COLO668 (cell line): Measurements from ENCODE around the gene TACO1.
A peak's percentile ranks its signal among the peaks of the same experiment; 100 is the strongest.

Experiments used
- DNase-seq: peaks from one replicate; lab custom pipeline; 2025; ENCODE audit not compliant: unreplicated experiment; lab: John Stamatoyannopoulos, UW

Gene TACO1

DNA sequence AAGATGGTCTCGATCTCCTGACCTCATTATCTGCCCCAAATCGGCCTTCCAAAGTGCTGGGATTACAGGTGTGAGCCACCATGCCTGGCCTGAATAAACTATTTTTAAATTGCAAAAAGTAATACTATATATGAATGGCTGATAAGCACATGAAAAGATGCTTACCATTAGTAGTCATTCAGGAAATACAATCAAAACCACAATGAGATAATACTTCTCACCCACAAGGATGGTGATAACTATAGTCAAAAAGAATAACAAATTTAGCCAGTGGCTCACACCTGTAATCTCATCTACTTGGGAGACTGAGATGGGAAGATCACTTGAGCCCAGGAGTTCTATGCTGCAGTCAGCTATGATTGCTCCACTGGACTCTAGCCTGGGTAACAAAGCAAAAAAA, 2.4 kb upstream of the TACO1 start:
- no peak for DNase-seq

DNA sequence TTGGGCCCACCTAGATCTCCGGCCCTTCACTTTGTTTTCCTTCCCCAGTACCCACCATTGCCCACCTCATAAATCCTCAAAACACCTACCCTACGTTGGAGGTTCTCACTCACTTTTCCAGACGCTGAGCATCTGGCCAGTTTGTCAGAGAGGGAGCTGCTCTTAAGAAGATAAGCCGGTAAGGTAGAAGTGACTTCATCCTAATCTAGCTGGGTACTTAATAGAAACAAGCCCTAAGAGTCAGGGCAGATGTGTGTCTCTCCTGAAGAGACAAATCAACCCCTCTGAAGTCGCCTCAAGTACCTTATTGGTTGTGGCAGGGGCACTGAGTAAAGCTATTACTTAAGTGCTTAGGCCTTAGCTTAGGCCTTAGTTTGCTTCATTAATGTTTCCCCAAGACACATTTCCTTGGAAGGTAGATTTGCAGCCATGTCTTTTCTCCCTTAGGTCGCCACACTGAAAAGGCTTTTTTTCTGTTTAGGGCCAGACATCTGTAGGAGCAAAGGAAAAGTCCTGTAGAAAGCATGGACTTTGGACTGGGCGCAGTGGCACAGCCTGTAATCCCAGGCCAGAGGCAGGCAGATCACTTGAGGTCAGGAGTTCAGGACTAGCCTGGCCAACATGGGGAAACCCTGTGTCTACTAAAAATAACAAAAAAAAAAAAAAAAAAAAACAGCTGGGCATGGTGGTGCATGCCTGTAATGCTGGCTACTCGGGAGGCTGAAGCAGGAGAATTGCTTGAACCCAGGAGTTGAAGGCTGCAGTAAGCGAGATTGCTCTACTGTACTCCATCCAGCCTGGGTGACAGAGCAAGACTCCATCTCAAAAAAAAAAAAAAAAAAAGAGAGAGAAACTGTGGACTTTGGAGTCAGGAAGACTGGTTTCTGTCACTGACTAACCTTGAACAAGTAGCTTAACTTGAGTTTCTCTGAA, 1.0 kb downstream of the TACO1 start:
- no peak for DNase-seq

DNA sequence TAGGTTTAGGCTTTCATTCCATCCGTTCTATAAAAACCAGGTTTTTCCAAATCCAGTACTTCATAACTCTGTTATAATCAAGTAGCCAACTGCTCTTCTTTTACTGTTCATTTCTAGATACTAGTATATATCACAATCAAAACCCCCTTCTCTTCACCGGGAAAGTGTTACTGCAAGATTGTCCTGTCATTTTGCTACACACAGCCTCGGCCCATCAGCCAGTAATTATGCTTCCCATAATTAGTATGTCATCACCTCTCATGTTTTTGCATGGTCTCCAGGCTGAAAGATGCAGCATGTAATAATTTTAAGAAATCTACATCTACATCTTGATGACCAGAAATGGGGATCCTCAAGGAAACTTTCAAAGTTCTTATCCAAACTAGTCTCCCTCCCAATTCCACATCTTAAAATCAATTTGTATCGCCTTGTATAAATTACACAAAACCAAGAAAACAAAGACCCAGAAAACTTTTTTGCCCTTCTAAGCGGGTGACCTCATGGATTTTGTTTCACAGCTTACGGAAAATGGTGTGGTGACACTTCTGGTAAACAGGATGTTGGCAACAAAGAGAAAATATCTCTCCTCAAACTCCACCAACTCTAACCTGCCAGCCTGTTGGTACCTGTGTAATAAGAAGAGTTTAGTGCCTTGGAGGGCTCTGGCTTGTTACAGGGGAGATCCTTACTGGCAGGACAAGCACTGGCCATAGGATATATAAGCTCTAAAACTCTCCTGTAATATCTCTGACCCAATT, 9.3 kb downstream of the TACO1 start:
- DNase-seq, result no peak

DNA sequence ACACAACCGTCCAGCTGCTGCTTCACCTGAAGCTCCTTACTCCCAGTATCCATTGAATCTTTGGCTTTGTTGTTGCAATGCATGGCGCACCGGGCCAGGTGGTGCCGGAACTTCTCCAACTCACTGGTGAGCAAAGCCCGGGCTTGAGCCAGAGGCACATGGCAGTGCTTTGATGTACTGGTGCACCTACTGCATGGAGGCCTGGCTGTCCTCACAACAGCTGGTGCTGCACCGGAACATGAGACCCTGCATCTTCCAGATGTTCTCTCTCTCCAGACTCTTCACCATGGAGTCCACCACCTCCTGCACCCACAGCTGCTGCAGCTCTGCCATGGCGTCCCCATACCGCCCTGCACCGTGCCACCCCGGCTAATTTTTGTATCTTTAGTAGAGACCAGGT, 10.2 kb downstream of the TACO1 start:
- DNase-seq, result no peak

DNA sequence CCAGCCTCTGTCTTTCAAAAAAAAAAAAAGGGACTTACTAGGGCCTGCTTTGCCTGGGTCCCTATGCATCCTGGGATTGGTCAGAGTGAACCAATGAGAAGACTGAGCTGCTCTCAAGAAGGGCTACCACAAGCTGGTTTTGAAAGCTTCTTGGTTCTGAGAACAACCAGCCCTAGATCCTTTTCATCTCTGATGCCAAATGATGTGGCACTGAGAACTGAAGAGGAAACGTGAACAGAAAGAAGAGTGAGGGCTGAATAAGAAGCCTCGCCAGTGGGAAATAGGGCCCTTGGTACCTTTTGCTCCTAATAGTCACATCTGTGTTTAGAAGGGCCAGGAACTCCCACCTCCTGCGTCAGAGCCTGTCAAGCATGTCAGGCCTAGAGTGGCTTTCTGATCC, 10.7 kb downstream of the TACO1 start:
- DNase-seq, result no peak

DNA sequence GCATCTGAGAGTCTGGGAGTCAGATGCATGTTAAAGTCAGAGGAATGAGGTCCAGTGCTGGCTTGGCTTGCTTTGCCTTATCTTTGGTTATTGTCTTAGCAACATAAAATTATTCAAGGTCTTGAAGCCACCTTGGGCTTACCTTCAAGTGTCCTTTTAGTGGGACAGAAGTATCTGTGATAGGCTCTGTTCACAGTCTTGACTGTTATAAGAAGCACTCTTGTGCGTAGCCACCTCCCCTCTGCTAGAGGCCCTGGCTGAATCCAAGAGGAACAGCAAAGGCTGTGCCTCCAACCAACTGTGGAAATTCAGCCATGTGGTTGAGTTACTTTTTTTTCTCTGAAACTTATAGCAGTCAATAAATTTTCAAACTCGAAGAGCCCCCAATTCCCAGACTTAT, 13.0 kb downstream of the TACO1 start:
- no peak for DNase-seq

DNA sequence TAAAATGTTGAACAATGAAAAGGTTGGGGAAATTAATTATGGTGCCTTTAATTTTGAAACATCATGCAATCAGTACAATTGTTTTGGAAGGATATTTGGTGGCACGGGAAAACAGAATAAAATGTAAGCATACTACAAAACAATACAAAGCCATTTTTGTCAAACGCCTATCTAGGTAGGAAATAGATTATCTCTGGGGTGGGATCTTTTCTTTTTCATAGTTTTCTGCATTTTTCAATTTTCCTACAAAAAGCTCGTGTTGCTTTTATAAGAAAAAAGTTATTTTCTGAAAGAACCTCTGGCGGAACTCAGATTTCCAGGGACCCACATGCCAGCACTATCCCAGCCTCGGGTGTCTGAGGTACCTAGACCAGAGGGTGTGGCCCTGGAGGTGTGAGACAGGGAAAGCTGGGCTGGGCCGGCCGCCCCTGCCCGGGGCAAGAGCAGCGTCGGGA, 20.6 kb downstream of the TACO1 start:
- DNase-seq, result no peak

DNA sequence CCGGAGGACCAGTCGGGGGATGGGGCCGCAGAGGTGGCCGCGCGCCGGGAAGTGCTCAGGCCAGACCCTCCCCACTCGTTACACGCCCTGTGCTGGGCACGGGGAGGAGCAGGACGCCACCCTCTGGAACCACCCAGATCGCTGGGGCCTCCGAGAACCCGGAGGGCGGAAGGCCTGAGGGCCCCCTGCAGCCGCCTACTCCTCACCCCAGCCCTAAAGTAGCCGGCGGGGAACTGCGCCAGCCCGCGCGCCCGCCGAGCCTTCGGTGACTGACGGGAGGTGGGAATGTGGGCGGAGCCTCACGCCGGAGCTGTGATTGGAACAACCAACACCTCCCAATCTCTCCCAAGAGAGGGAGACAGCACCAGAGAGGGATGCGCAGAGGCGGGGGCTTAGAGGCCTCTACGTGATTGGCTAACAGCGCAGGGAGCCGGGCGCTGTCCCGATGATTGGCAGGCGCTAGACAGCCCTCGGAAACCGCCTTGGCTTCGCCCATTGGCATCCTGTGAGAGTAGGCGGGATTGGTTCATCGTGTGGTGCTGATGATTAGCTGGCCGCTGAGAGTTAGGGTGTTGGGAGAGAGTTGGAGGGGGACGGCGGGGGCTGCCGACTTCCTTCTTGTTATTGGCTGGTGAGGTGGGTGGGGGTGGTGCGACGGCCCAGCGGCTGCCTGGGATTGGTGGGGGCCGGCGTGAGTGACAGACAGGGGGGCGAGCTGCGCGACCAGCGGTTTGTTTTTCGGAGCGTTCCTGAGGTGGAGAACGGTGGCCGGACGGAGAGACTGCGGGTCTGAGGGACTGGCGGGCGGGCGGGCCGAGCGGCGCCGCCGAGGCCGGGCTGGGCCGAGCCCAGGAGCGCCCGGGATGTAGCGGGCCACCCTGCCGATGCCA, 21.2 kb downstream of the TACO1 start, which contains the start of gene MAP3K3:
Gene MAP3K3 (plus strand): TSS at position 734 of the 890 bp plus-strand sequence. CDS start 343 bp downstream, outside the sequence.
- DNase-seq, result peak; percentile 96

DNA sequence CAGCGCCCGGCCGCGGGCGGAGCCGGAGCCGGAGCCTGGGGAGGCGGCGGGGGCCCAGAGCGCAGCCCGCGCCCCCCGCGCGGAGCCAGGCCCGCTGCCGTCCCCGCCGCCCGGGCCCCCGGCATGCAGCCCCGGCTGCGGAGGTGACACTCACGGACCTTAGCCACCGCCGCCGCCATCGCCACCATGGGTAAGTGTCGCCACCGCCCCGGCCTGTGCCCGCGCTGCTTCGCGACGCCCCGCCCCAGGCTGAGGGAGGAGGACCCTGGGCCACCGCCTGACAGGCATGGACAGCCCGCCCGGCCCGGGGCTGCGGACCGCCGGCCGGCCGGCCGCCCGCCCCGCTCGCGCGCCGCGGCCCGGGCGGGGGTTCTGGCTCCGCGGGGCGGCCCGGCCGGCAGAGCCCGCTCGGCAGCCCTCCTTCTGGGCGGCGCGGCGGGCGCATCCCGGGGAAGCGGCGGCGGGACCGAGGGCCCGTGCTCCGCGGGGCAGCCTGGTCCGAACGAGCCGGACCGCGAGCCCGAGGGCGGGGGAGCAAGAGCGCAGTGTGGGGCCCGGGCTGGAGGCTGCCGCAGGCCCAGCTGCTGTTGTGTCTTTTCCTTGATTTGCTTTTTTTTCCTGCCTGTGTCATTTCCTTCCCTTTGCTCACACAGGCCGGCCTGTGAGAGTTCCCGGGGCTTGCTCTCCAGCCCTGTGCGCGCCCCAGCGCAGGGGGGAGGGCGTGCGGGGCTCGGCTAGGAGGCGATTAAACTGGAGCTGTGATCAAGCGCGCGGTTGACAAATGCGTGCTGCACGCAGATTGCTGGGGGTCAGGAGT, 22.1 kb downstream of the TACO1 start:
- DNase-seq, result peak; percentile 54

DNA sequence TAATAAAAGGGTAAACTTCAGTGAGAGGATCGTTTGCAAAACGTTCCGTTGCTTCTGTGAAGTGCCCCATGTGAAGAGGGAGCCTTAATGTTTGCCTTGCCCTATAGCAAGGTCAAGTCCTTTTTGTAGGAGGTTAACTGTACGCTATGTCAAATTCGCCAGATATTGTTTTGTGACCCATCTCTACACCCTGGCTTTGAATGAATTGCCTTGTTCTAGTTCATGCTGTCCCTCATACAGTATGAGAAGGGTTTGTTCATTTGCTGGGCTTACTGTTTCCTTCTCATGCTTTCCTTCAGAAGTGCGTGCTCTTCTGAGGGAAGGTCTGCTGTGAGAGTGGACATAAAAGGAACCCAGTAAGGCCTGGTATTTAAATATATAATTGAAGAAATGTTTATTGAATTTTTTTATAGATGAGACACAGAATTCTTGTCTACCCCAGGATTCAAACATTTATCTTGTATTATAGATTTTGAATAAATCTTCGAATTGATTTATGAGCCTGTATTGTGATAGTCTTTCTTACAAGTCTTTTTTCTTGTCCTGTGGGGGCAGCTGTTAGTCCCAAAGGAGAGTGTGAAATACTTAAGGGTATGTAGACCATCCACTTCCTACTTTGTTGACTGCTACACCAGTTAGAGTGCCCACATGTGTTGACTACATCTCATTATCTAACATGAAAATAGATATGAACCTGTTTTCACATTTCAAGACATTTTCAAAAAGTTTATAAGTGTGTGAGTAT, 23.3 kb downstream of the TACO1 start:
- no peak for DNase-seq

DNA sequence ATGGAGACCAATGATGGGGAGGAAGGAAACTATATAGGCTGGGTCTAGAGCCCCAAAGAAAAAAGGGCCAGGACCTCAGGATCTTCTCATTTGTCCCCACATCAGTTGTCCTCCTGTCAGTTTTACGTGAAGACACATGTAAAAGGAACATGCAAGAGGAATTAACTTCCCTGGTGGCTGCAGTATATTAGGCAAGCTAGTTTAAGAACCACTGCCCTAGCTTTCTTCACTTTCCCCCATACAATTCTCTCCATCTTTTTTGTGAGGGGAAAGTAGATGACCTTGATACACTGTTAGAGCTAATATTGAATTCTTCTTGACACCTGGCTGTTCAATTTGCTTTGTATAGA, 23.8 kb downstream of the TACO1 start:
- no peak for DNase-seq

DNA sequence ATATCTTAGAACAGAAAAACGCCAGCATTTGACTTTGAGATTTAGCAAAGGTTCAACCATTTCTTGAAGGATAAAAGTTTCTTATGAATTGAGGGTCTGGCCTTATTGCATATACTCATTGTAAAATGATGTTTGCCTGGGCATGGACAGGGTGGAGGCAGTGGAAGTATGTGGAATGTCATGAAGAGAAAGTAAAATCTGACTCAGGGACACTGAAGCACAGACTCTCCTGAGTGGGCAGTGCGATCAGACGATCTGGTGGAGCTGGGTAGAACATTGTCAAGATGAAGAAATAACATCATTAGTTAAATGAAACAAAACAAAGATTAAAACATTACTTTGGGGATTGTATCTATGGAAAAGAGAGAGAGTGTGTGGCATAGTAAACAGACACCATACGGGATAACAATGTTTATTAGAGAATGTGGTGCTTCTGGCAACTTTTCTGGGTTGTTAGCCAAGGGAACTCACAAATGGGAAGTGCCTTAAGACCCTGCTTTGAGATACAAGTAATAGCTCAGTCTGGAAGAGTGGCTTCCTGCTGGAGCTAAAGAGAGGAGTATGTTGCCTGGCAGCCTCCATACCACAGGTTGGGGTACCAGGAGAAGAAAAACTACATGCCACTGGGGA, 26.0 kb downstream of the TACO1 start:
- DNase-seq, result no peak

DNA sequence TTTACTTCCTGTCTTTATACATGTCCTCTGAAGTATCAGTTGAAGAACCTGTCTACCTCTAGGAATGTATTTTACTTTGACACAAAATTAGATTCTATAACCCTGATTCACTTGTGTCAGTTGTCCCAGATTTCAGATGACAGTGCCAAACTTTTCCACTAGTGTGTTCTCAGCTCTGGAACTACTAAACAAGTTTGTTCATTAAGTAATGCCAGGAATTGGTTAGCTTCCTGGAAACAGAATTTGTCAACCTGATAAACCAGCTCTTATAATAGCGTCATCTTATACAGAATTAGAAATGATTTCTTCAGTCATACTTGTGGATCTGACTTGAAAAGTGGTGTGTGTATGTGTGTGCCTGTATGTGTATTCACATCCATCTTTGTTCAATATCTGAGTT, 28.9 kb downstream of the TACO1 start:
- DNase-seq, result no peak

DNA sequence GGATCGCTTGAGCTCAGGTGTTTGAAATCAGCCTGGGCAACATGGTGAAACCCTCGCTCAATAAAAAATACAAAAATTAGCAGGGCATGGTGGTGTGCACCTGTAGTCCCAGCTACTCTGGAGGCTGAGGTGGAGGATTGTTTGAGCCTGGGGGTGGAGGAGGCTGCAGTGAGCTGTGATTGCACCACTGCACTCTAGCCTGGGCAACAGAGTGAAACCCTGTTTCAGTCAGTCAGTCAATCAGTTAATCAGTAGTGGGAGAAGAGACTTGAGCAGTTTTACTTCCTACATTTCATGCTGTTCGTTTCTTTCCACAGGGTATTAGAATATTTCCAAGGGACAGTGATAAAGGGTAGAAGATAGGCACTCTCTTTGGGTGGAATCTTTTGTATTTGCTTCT, 30.4 kb downstream of the TACO1 start:
- no peak for DNase-seq

DNA sequence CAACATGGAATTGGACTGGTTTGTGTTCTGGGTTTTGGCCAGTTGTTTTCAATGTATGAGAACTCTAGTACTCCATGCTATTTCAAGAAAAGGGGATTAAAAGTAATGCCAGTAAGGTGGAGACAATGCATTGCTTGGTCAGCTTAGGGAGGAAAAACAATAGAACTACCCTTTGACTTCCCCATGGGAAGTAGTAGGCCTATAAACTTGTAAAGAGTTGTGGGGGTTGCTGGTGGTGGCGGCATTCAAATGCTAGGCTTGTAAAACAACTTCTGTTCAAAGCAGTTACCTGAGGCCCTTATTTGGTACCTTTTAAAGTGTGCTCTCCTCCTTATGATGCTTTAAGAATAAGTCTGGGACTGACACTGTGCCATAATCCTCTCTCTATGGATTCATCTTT, 30.9 kb downstream of the TACO1 start:
- no peak for DNase-seq

DNA sequence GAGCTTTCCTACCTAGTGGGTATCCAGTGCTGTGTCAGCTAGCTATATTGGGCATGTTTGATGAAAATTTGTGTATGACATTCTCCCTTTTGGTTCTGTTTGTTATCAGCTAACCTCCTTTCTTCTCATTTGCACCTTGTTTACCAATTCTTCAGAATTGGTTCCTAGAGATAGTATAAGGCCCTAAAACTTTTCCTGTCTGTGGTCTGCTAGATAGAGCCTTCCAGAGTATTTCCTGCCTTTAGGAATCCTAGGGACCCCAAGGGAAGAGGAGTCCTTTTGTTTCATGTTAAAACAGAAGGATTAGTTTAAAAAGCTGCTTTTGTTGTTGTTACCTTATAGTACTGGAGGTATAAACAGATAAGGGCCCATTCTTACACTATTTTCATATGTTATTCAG, 33.0 kb downstream of the TACO1 start:
- no peak for DNase-seq

DNA sequence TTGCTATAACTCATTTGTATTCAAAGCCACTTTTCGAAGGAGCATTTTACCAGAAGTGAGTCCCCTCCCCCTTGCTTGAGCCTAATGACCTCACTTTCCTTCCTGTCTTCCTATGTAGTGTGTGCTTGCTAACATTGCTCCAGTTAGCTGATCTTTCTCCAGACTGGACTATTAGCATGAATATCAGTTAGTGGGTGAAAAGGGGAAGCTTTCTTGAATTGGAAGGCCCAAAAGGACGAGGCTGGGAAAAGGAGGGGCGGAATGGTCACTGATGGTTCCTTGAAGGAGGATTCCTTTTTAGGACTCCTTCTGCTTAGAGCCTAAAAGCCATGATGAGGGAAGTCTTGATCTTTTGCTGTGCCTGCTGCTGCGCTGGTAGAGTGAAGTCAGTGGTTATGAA, 33.5 kb downstream of the TACO1 start:
- DNase-seq, result no peak

DNA sequence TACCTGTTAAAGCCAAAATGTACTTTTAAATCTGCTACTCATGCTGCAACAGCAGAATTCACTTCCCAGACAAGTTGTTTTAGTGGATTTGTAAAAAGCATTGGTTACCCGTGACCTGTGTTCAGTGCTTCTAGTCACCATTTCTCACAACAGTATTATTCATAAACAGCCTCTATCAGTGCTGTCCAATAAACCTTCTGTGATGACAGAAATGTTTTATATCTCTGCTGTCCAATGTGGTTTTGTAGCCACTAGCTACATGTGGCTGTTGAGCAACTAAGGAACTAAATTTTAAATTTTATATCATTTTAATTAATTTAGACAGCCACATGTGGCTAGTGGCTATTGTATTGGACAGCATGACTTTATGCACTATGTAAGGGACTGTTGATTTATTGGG, 34.1 kb downstream of the TACO1 start:
- no peak for DNase-seq

DNA sequence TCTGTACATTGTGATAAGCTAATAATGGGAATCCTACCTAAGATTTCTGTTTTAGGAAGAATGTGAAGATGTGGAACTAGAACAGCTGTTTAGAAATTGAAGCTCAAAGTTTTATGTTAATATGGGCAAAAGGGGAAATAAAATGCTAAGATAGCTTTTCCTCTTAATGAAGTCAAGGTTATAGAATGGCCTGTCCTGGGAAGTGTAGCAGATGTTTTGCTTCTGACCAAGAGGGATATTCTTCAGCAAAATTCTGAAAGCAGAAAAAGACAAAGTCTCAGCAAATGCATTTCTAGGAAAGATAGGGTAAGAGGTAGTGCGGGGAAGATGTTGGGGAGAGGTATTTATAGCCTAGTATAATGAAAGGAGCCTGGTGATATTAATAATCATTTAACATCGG, 34.6 kb downstream of the TACO1 start:
- no peak for DNase-seq
